Progenitor cell of endocrine pancreas (in vitro differentiated cells): ENCODE data around the gene CLCN7. TPM values are rescaled to one million over a fixed set of nuclear protein-coding genes. Genes with fewer than 3 reads are reported as not detected.

Source experiments
- DNase-seq: peaks from one replicate; pipeline ENCODE4 v3.0.0; 2021; ENCODE audit warnings: low spot score; ENCODE audit not compliant: unreplicated experiment
- H3K27ac Mint-ChIP-seq: 2 replicates; pipeline ENCODE4 v1.8.0; 2021; ENCODE audit warnings: mild to moderate bottlenecking, moderate library complexity, mixed read lengths
- H3K27me3 Mint-ChIP-seq: 2 replicates; pipeline ENCODE4 v1.8.0; 2021; ENCODE audit warnings: mixed read lengths
- H3K36me3 Mint-ChIP-seq: 2 replicates; pipeline ENCODE4 v1.8.0; 2022; ENCODE audit warnings: mixed read lengths; ENCODE audit not compliant: insufficient read depth
- H3K4me1 Mint-ChIP-seq: 2 replicates; pipeline ENCODE4 v1.8.0; 2021; ENCODE audit warnings: low read depth, mixed read lengths
- H3K4me3 Mint-ChIP-seq: 2 replicates; pipeline ENCODE4 v1.8.0; 2021; ENCODE audit warnings: low read depth, mild to moderate bottlenecking, moderate library complexity, mixed read lengths
- H3K9me3 Mint-ChIP-seq: 2 replicates; pipeline ENCODE4 v1.8.0; 2021; ENCODE audit warnings: low read depth, mixed read lengths
- total RNA-seq: library from RNA; stranded (reverse); gene quantifications from 2 replicates; pipeline ENCODE4 v1.2.1, GENCODE V29; 2021
- TF ChIP-seq, protein P1 (sequence below): fragments of 200-600 bp; sonication (generic); IDR thresholded peaks from one replicate; pipeline ENCODE4 v1.5.0; 2021; ENCODE audit warnings: antibody characterized with exemption, mild to moderate bottlenecking; ENCODE audit not compliant: unreplicated experiment

The CLCN7 gene
- total RNA-seq, 1 donor from 2014 or later, result 89.4 TPM

DNA sequence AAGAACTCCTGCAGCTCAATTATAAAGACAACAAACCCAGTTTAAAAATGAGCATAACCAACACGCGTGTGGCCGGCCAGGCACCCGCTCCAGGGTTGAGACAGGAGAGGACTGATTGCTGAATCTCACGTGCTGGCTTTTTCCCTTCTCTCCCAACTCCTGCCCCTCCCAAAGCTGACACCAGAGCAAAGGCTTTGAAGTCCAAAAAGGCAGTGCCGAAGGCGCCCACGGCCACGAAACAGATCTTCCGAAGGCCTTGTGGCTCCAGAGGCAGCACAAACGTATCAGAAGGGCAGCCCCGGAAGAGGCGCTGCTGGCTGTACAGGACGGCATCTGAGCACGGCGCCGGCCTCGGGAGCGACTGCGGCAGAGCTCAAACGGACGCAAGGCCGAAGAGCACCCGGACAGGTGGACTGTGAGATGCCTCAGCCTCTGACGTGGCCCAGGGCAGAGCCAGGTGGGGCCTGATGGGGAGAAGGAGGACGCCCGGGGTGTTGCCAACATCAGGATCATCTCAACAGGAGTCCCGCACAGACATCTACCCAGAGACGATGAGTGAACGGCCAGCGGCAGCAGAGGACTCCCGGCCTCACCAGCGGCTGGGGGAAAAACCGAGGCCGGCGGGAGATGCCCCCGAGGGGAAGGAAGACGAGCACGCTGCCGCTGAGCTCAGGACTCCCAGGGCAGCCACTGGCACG lies 10.5 kb downstream of the CLCN7 start:
- TF ChIP-seq, protein P1, sequence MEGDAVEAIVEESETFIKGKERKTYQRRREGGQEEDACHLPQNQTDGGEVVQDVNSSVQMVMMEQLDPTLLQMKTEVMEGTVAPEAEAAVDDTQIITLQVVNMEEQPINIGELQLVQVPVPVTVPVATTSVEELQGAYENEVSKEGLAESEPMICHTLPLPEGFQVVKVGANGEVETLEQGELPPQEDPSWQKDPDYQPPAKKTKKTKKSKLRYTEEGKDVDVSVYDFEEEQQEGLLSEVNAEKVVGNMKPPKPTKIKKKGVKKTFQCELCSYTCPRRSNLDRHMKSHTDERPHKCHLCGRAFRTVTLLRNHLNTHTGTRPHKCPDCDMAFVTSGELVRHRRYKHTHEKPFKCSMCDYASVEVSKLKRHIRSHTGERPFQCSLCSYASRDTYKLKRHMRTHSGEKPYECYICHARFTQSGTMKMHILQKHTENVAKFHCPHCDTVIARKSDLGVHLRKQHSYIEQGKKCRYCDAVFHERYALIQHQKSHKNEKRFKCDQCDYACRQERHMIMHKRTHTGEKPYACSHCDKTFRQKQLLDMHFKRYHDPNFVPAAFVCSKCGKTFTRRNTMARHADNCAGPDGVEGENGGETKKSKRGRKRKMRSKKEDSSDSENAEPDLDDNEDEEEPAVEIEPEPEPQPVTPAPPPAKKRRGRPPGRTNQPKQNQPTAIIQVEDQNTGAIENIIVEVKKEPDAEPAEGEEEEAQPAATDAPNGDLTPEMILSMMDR, result no peak
- Mint-ChIP-seq H3K4me3 (no peak overlapping the region), H3K9me3 (no peaks in the 10 kb centered on the region), H3K27me3 (no peaks in the 10 kb centered on the region), H3K4me1 (no peaks in the 10 kb centered on the region), H3K27ac (no peak overlapping the region), H3K36me3 (no peaks in the 10 kb centered on the region)
- DNase-seq, result no peak

DNA sequence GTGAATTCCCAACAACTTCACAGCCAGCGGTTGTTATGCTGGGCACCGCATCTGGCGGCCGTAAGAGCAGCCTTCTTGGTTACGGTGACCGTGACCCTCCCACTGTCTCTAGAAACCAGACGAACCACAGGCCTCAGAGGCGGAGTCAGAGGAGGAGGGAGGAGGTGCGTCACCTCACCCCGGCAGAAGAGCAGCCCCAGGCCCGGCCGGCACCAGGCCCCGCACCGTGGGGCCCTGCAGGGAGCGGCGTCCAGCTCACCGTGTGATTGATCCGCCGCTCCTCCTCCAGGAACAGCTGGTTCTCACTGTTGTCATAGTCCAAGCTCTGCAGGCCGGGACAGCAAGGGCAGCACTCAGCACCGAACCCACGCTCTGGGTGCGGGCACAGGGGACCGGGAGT lies 13.7 kb downstream of the CLCN7 start:
- no peaks in the 10 kb centered on the region for H3K9me3 Mint-ChIP-seq
- TF ChIP-seq, protein P1, result no peak

DNA sequence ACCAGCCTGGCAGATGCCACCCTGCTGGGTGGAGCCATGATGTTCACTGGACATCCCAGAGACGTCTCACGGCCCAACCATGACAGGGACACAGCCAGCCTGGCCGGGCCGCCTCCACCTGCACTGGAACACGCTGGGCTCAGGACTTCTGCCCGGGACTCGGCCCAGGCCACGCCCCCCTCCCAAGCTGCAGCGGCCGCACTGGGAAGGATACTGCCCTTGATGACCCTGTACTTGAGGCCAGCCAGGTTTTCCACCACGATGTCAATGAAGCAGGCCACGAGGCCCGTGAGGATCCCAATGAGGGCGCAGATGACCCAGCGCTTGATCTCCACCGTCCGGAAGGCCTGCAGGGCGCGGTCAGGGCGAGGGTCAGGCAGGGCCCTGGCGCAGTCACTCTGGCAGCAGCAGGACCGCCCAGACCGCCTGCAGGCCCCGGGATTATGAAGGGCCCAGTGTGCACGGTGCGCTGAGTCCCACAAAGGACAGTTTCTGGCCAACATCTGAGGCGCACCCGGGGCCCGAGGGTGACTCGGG lies 14.2 kb downstream of the CLCN7 start:
- no peaks in the 10 kb centered on the region for H3K4me1 Mint-ChIP-seq
- H3K9me3 Mint-ChIP-seq, result no peaks in the 10 kb centered on the region
- no peaks in the 10 kb centered on the region for H3K36me3 Mint-ChIP-seq
- H3K27ac Mint-ChIP-seq, result no peak overlapping the region
- no peak overlapping the region for H3K4me3 Mint-ChIP-seq
- TF ChIP-seq, protein P1, result no peak
- no peaks in the 10 kb centered on the region for H3K27me3 Mint-ChIP-seq
- no peak for DNase-seq

More for the DNA sequence above, 13.7 kb downstream of the CLCN7 start:
- Mint-ChIP-seq H3K27me3 (no peaks in the 10 kb centered on the region), H3K4me1 (no peaks in the 10 kb centered on the region), H3K27ac (no peak overlapping the region), H3K4me3 (no peak overlapping the region), H3K36me3 (no peaks in the 10 kb centered on the region)
- DNase-seq, result no peak

DNA sequence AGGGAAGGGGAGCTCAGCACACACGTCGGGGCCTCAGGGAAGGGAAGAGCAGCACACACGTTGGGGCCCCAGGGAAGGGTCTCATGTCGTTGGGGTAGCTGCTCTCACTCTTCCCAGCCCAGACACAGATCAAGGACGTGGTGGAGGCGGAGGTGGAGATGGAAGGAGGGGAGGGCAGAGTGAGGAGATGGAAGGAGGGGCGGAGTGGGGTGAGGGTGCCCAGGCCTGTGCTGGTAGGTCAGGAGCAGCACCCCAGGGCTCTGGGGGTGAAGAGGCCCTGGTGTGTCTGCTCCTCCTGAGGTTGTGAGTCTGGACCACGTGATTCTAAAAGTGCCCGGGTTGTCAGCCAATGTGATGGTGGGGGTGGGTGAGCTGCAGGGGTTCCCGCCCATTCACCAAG lies 14.9 kb downstream of the CLCN7 start:
- TF ChIP-seq, protein P1, result no peak
- H3K9me3 Mint-ChIP-seq, result no peaks in the 10 kb centered on the region
- no peak for DNase-seq
- H3K4me3 Mint-ChIP-seq, result no peak overlapping the region
- no peaks in the 10 kb centered on the region for H3K4me1 Mint-ChIP-seq
- H3K27me3 Mint-ChIP-seq, result no peaks in the 10 kb centered on the region
- H3K36me3 Mint-ChIP-seq, result no peaks in the 10 kb centered on the region
- H3K27ac Mint-ChIP-seq, result no peak overlapping the region

DNA sequence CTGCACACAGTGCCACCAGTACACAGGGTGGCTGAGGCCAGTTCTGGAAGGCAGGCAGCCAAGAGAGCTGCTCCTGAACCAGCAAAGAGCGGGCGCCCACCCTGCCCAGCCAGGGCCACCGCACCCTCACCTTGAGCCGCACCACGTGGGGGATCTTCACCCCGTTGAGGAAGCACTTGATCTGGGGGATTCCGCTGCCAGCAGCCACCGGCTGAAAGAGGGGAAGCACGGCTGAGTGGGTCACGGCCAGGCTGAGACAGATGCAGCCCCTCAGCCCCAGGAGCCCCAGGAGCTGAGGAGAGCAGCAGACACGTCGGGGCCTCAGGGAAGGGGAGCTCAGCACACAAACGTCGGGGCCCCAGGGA lies 15.9 kb downstream of the CLCN7 start:
- no peak for DNase-seq
- Mint-ChIP-seq H3K4me3 (no peak overlapping the region), H3K27me3 (no peaks in the 10 kb centered on the region), H3K36me3 (no peaks in the 10 kb centered on the region), H3K27ac (no peak overlapping the region), H3K9me3 (no peaks in the 10 kb centered on the region), H3K4me1 (no peaks in the 10 kb centered on the region)
- TF ChIP-seq, protein P1, result no peak
